Activated naive CD8-positive, alpha-beta T cell (primary cell): ENCODE data around the gene ITGB5.
A peak's percentile ranks its signal among the peaks of the same experiment; 100 is the strongest.

ENCODE experiments used
- H3K27ac Mint-ChIP-seq: one replicate; pipeline ENCODE4 v1.8.0; 2021; ENCODE audit warnings: mixed read lengths
- H3K27me3 Mint-ChIP-seq: one replicate; pipeline ENCODE4 v1.8.0; 2021; ENCODE audit warnings: mixed read lengths
- H3K36me3 Mint-ChIP-seq: one replicate; pipeline ENCODE4 v1.8.0; 2021; ENCODE audit warnings: mixed read lengths
- H3K4me1 Mint-ChIP-seq: one replicate; pipeline ENCODE4 v1.8.0; 2021; ENCODE audit warnings: low read depth, mixed read lengths
- H3K4me3 Mint-ChIP-seq: one replicate; pipeline ENCODE4 v1.8.0; 2021; ENCODE audit warnings: mild to moderate bottlenecking, mixed read lengths
- H3K9me3 Mint-ChIP-seq: one replicate; pipeline ENCODE4 v1.8.0; 2021; ENCODE audit warnings: low read depth, mixed read lengths

The ITGB5 gene

GRCh38 chr3:124887177-124887931 lies at the start of gene ITGB5:
ITGB5 (minus strand) TSS chr3:124887365; CDS start chr3:124887000, 365 bp downstream.
- Mint-ChIP-seq H3K4me1 (peaks cover 5% of the 10 kb centered on the region), H3K27ac (no peak within 1 kb of the TSS), H3K4me3 (peak within 1 kb of the TSS; percentile 69), H3K27me3 (peaks cover 18% of the 10 kb centered on the region), H3K9me3 (no peaks in the 10 kb centered on the region), H3K36me3 (no peaks in the 10 kb centered on the region)

- Mint-ChIP-seq H3K9me3 (no peaks in the 10 kb centered on the region), H3K27me3 (peaks cover 5% of the 10 kb centered on the region), H3K4me3 (no peak overlapping the region), H3K4me1 (no peaks in the 10 kb centered on the region), H3K36me3 (no peaks in the 10 kb centered on the region), H3K27ac (no peak overlapping the region)
These were observed 48.8 kb upstream of the ITGB5 start for GRCh38 chr3:124935794-124936542.

- H3K27ac Mint-ChIP-seq: no peak overlapping the region
- H3K4me3 Mint-ChIP-seq: no peak overlapping the region
- no peaks in the 10 kb centered on the region for H3K4me1 Mint-ChIP-seq
- H3K27me3 Mint-ChIP-seq: peaks cover 5% of the 10 kb centered on the region
- no peaks in the 10 kb centered on the region for H3K36me3 Mint-ChIP-seq
- no peaks in the 10 kb centered on the region for H3K9me3 Mint-ChIP-seq
These were observed 48.1 kb upstream of the ITGB5 start for GRCh38 chr3:124935264-124935663.

GRCh38 chr3:124934577-124934976 lies 47.4 kb upstream of the ITGB5 start, which contains the start of gene MUC13:
MUC13 (minus strand) TSS chr3:124934751; CDS start chr3:124934712, 39 bp downstream.
- Mint-ChIP-seq H3K27ac (no peak within 1 kb of the TSS), H3K4me1 (no peaks in the 10 kb centered on the region), H3K27me3 (peaks cover 5% of the 10 kb centered on the region), H3K36me3 (no peaks in the 10 kb centered on the region), H3K9me3 (no peaks in the 10 kb centered on the region), H3K4me3 (no peak within 1 kb of the TSS)

- no peaks in the 10 kb centered on the region for H3K36me3 Mint-ChIP-seq
- H3K9me3 Mint-ChIP-seq: no peaks in the 10 kb centered on the region
- H3K27me3 Mint-ChIP-seq: peaks cover 4% of the 10 kb centered on the region
- H3K4me1 Mint-ChIP-seq: no peaks in the 10 kb centered on the region
- H3K4me3 Mint-ChIP-seq: no peak overlapping the region
- H3K27ac Mint-ChIP-seq: no peak overlapping the region
These were observed 41.4 kb upstream of the ITGB5 start for GRCh38 chr3:124928333-124929202.

- H3K4me3 Mint-ChIP-seq: no peak overlapping the region
- H3K27me3 Mint-ChIP-seq: peaks cover 4% of the 10 kb centered on the region
- no peak overlapping the region for H3K27ac Mint-ChIP-seq
These were observed 40.4 kb upstream of the ITGB5 start for GRCh38 chr3:124927574-124928045.

GRCh38 chr3:124926426-124927101 lies 39.4 kb upstream of the ITGB5 start:
- Mint-ChIP-seq H3K4me1 (no peaks in the 10 kb centered on the region), H3K9me3 (no peaks in the 10 kb centered on the region), H3K4me3 (no peak overlapping the region), H3K27ac (no peak overlapping the region), H3K27me3 (peaks cover 4% of the 10 kb centered on the region), H3K36me3 (no peaks in the 10 kb centered on the region)

More at GRCh38 chr3:124927574-124928045, 40.4 kb upstream of the ITGB5 start:
- Mint-ChIP-seq H3K9me3 (no peaks in the 10 kb centered on the region), H3K4me1 (no peaks in the 10 kb centered on the region), H3K36me3 (no peaks in the 10 kb centered on the region)

GRCh38 chr3:124924741-124925140 lies 37.6 kb upstream of the ITGB5 start:
- no peaks in the 10 kb centered on the region for H3K4me1 Mint-ChIP-seq

GRCh38 chr3:124923833-124924232 lies 36.7 kb upstream of the ITGB5 start:
- H3K27me3 Mint-ChIP-seq: peaks cover 4% of the 10 kb centered on the region
- H3K4me1 Mint-ChIP-seq: no peaks in the 10 kb centered on the region
- no peaks in the 10 kb centered on the region for H3K36me3 Mint-ChIP-seq
- no peak overlapping the region for H3K4me3 Mint-ChIP-seq
- H3K27ac Mint-ChIP-seq: no peak overlapping the region
- no peaks in the 10 kb centered on the region for H3K9me3 Mint-ChIP-seq

More at GRCh38 chr3:124924741-124925140, 37.6 kb upstream of the ITGB5 start:
- H3K27ac Mint-ChIP-seq: no peak overlapping the region
- no peaks in the 10 kb centered on the region for H3K9me3 Mint-ChIP-seq
- peaks cover 4% of the 10 kb centered on the region for H3K27me3 Mint-ChIP-seq
- no peaks in the 10 kb centered on the region for H3K36me3 Mint-ChIP-seq
- H3K4me3 Mint-ChIP-seq: no peak overlapping the region

GRCh38 chr3:124920718-124921117 lies 33.6 kb upstream of the ITGB5 start:
- no peaks in the 10 kb centered on the region for H3K4me1 Mint-ChIP-seq
- H3K4me3 Mint-ChIP-seq: no peak overlapping the region
- H3K9me3 Mint-ChIP-seq: no peaks in the 10 kb centered on the region
- H3K36me3 Mint-ChIP-seq: no peaks in the 10 kb centered on the region
- no peaks in the 10 kb centered on the region for H3K27me3 Mint-ChIP-seq
- H3K27ac Mint-ChIP-seq: no peak overlapping the region

GRCh38 chr3:124919756-124920155 lies 32.6 kb upstream of the ITGB5 start:
- no peaks in the 10 kb centered on the region for H3K36me3 Mint-ChIP-seq
- H3K4me3 Mint-ChIP-seq: no peak overlapping the region
- H3K9me3 Mint-ChIP-seq: no peaks in the 10 kb centered on the region
- no peaks in the 10 kb centered on the region for H3K4me1 Mint-ChIP-seq
- H3K27me3 Mint-ChIP-seq: no peaks in the 10 kb centered on the region
- no peak overlapping the region for H3K27ac Mint-ChIP-seq

- Mint-ChIP-seq H3K4me3 (no peak overlapping the region), H3K36me3 (no peaks in the 10 kb centered on the region), H3K4me1 (no peaks in the 10 kb centered on the region), H3K9me3 (no peaks in the 10 kb centered on the region), H3K27me3 (no peaks in the 10 kb centered on the region), H3K27ac (no peak overlapping the region)
These were observed 31.4 kb upstream of the ITGB5 start for GRCh38 chr3:124918524-124918923.

- no peaks in the 10 kb centered on the region for H3K36me3 Mint-ChIP-seq
- H3K27me3 Mint-ChIP-seq: no peaks in the 10 kb centered on the region
- H3K4me3 Mint-ChIP-seq: no peak overlapping the region
- H3K27ac Mint-ChIP-seq: no peak overlapping the region
- no peaks in the 10 kb centered on the region for H3K4me1 Mint-ChIP-seq
- H3K9me3 Mint-ChIP-seq: no peaks in the 10 kb centered on the region
These were observed 29.8 kb upstream of the ITGB5 start for GRCh38 chr3:124916837-124917409.

- Mint-ChIP-seq H3K4me1 (no peaks in the 10 kb centered on the region), H3K4me3 (no peak overlapping the region), H3K27me3 (no peaks in the 10 kb centered on the region), H3K36me3 (no peaks in the 10 kb centered on the region), H3K9me3 (no peaks in the 10 kb centered on the region), H3K27ac (no peak overlapping the region)
These were observed 28.1 kb upstream of the ITGB5 start for GRCh38 chr3:124915254-124915653.
